T-helper 1 cell treated with Interleukin-12 subunit alpha and Interleukin-12 subunit beta and Interleukin-4 antibody, amounts not matched to agents 30 ng/mL and 1 ng/mL, for 36 hours (primary cell): ENCODE data around the gene CDH4. TPM values are rescaled to one million over a fixed set of nuclear protein-coding genes. Genes with fewer than 3 reads are reported as not detected.
"Not testable (repeated sequence)": the region's sequence is repeated elsewhere in the genome, so short reads cannot be mapped to it uniquely, and the experiment has no call there.

Source experiments
- intact Hi-C: fragments of 100-400 bp; cut with micrococcal nuclease; formaldehyde crosslinking; loops from one replicate; pipeline ENCODE4 v1.15.1; 2024
- total RNA-seq: library from RNA; stranded (reverse); gene quantifications from 2 replicates; pipeline ENCODE4 v1.2.3, GENCODE V29; 2022

Gene CDH4
- total RNA-seq, 1 donor from 2014 or later = not detected

GRCh38 chr20:61436667-61437279 lies 184.7 kb downstream of the CDH4 start:
- intact Hi-C loops = no loop called here

- intact Hi-C loops = no loop called here
Observed at GRCh38 chr20:61437280-61438206, 185.5 kb downstream of the CDH4 start.

- intact Hi-C loops = no loop called here
Observed at GRCh38 chr20:61438285-61438684, 186.2 kb downstream of the CDH4 start.

DNA sequence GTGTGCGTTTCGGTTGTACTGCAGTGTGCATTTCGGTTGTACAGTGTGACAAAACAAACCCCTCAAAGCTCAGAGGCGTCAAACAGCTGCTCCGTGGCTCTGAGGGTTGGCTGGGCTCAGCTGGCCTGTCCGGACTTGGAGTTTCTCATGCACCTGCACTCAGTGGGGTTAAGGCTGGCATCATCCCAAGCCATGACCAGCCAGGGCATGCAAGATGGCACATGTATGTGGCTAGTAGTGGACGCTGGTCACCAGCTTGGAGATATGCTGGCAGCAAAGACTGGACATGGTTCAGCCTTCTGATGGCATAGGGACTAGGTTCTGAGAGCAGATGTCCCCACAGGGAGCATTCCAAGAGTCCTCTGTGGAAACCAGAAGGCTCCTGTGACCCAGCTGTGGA lies 187.2 kb downstream of the CDH4 start:
- intact Hi-C loops = no loop called here

DNA sequence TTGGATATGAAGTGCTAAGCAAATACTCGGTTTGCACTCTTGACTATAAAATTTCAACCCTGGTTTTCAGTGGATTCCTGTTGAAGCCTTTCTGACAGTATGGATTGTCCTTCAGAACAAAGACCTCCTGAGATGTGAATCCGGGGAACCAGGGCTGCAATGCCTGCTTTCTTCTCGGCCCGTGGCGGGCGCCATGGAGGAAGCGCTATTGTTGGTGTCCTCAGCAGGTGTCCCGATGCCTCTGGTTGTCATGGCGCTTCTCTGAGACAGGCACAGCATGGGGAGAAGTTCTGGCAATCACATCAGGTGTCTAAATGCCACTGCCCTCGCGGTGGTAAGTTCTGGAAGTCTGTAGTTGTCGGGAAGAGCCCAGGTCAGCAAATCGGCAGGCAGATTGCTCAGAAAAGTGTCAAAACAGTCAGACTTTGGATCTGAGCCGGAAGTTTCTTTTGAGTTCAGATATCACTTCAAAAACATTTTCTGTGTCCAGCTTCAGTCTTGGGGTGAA lies 188.5 kb downstream of the CDH4 start:
- intact Hi-C loops = no loop called here

- intact Hi-C loops = no loop called here
Observed at GRCh38 chr20:61441537-61441936, 189.5 kb downstream of the CDH4 start.

DNA sequence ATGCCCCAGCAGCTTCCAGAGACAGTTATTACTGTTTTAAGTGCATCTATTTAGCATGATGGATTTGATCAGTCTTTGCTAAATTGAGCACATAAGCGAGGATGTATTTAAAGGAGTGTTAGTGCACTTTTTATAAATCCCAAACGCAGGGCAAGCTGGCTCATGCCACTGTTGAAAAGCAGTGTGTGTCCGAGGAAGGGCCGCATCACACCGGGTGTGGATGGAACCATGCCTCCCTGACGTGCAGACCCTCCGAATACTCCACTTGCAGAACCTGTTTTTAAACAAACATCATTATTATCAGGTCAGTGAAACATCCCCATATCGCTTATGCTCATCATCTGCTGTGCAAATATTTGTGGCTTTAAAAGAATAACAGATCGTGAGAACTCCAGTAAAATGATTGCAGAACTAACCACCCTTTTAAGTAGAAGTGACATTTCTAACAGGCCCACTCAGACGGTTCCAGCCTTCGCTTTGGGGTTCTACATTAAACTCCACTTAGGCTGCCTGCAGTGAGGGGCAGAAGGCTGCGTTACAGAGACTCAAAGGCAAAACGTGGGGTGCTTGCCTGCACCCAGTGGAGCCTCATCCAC lies 190.1 kb downstream of the CDH4 start:
- intact Hi-C loops = no loop called here

DNA sequence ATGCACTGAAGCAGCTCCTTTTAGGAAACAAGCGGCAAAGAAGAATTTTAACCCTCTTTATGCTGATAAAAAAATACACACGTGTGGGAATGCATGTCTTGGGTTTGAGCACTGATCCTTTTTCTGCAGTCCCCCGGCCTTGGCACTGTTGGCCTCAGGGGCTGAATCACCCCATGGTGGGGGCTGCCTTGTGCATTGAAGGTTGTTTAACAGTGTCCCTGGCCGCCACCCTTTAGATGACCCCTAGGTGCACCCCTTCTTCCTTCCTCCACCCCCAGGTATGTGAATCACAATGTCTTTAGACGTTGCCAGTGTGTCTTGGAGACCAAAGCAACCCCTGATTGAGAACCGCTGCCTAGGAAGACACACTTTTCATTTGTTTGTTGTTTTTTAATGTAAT lies 190.7 kb downstream of the CDH4 start:
- intact Hi-C loops = no loop called here

DNA sequence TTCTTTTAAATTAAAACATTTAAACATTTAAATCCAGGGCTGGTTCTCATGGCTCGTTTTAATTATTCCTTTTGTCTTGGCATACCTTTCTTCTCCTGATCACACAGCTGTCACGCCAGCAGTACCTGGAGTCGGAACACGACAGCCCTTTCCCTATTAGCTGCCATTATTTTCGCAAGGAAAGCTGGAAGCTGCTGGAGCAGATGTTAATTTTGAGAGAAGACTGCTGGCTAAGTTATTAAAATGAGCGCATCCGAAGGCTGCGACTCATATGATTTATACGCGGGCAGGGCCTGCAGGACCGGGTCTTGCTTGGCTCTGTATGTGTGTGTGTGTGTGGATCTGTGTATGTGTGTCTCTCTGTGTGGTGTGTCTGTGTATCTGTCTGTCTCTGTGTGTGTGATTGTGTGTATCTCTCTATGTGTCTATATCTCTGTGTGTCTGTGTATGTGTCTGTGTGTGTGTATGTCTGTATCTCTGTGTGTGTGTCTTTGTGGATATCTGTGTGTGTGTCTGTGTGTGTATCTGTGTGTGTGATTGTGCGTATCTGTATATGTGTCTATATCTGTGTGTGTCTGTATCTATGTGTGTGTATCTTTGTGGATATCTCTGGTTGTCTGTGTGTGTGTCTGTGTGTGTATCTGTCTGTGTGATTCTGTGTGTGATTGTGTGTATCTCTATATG lies 191.5 kb downstream of the CDH4 start:
- intact Hi-C loops = no loop called here

DNA sequence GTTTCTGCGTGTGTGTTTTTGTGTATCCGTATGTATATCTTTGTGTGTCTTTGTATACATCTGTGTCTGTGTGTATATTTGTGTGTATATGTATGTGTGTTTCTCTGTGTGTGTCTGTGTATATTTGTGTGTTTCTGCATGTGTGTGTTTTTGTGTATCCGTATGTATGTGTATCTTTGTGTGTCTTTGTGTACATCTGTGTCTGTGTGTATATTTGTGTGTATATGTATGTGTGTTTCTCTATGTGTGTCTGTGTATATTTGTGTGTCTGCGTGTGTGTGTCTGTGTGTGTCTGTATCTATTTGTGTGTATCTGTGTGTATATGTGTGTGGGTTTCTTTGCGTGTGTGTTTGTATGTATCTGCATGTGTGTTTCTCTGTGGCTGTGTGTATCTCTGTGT lies 192.6 kb downstream of the CDH4 start:
- intact Hi-C loops = no loop called here

- intact Hi-C loops = no loop called here
Observed at GRCh38 chr20:61445138-61445537, 193.1 kb downstream of the CDH4 start.

DNA sequence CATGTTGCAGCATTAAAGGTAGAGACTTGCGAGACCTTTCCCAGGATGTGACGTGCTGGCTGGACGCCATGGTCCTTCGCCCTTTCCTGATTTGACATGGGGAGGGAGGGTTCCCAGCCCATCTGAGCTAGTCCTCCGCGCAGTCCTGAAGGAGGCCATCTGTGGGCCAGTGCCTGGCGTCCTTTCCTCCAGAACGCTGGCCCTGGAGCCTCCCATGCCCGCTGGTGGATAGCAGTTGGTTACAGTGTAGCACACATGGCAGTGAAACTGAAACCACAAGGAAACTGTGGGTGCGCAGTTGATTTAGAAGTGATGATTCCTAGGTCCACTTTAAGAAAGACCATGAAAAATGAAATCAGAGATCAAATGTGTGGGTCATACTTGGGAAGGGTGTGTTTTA lies 193.7 kb downstream of the CDH4 start:
- intact Hi-C loops = no loop called here

- intact Hi-C loops = no loop called here
Observed at GRCh38 chr20:61447952-61448351, 195.9 kb downstream of the CDH4 start.

GRCh38 chr20:61448386-61448785 lies 196.3 kb downstream of the CDH4 start:
- intact Hi-C loops = no loop called here

- intact Hi-C loops = no loop called here
Observed at GRCh38 chr20:61449057-61449609, 197.1 kb downstream of the CDH4 start.

- intact Hi-C loops = no loop called here
Observed at GRCh38 chr20:61449916-61450315, 197.9 kb downstream of the CDH4 start.

- intact Hi-C loops = no loop called here
Observed at GRCh38 chr20:61450549-61450948, 198.5 kb downstream of the CDH4 start.

GRCh38 chr20:61451009-61451408 lies 198.9 kb downstream of the CDH4 start:
- intact Hi-C loops = no loop called here

GRCh38 chr20:61451953-61452352 lies 199.9 kb downstream of the CDH4 start:
- intact Hi-C loops = no loop called here

GRCh38 chr20:61453219-61453618 lies 201.2 kb downstream of the CDH4 start:
- intact Hi-C loops = no loop called here

GRCh38 chr20:61453623-61454022 lies 201.6 kb downstream of the CDH4 start:
- intact Hi-C loops = not testable (repeated sequence)
